Testis (tissue), 2 donors: Measurements from ENCODE around the gene ACY1.

Source experiments
- POLR2A ChIP-seq: fragments of 450-650 bp; IDR thresholded peaks from one replicate; pipeline ENCODE4 v1.6.1; 2017; ENCODE audit warnings: antibody characterized with exemption, mild to moderate bottlenecking, moderate library complexity
- TF ChIP-seq, protein P1 (sequence below), 3 experiments: fragments of 450-650 bp in 2 of 3; fragments of 200-600 bp in 1 of 3; sonication (generic) in 1 of 3; IDR thresholded peaks; one replicate each; pipeline ENCODE4 v1.5.1; 2016 to 2019; ENCODE audit warnings: antibody characterized with exemption in 3 of 3, mild to moderate bottlenecking in 2 of 3, moderate library complexity in 1 of 3

DNA sequence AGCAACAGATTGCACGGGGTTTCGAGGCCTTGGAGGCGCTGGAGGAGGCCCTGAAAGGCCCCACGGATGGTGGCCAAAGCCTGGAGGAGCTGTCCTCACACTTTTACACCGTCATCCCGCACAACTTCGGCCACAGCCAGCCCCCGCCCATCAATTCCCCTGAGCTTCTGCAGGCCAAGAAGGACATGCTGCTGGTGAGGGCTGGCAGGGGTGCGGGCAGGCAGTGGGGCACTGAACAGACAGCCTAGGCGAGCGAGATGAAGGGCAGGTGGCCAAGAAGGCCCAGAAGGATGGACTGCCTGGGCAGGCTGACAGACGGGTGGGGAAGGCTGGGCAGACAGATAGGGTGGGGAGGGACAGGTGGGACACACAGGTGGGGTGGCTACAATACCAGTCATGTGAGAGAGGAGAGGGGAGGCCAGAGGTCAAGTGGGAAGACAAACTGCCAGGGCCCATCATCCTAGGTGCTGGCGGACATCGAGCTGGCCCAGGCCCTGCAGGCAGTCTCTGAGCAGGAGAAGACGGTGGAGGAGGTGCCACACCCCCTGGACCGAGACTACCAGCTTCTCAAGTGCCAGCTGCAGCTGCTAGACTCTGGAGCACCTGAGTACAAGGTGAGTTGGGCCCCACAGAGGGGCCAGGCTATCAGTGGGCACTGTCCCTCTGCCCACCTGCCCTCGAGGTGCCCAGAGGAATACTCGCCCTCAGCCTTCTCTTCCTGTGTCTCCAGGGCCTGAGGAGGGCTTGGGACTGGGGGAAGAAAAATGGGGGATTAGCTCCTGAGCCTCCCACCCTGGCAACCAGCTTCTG is 38.1 kb upstream of the ACY1 start:
- TF ChIP-seq POLR2A = no peak
- TF ChIP-seq, protein P1, sequence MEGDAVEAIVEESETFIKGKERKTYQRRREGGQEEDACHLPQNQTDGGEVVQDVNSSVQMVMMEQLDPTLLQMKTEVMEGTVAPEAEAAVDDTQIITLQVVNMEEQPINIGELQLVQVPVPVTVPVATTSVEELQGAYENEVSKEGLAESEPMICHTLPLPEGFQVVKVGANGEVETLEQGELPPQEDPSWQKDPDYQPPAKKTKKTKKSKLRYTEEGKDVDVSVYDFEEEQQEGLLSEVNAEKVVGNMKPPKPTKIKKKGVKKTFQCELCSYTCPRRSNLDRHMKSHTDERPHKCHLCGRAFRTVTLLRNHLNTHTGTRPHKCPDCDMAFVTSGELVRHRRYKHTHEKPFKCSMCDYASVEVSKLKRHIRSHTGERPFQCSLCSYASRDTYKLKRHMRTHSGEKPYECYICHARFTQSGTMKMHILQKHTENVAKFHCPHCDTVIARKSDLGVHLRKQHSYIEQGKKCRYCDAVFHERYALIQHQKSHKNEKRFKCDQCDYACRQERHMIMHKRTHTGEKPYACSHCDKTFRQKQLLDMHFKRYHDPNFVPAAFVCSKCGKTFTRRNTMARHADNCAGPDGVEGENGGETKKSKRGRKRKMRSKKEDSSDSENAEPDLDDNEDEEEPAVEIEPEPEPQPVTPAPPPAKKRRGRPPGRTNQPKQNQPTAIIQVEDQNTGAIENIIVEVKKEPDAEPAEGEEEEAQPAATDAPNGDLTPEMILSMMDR (IDR thresholded peaks at IDR 0.05) = no peak
